BLaER1 treated with 17β-estradiol and CSF1 and Interleukin-3, amounts not matched to agents 10 nM and 100 nM (cell line): ENCODE measurements around the gene BNC2.
A peak's percentile ranks its signal among the peaks of the same experiment; 100 is the strongest.
"Not testable (repeated sequence)": the region's sequence is repeated elsewhere in the genome, so short reads cannot be mapped to it uniquely, and the experiment has no call there.

ENCODE experiments used
- H3K27ac ChIP-seq, 11 experiments: shearing (Covaris generic); formaldehyde crosslinking; 2 replicates each; pipeline ENCODE4 v1.8.1; 2022
- H3K27me3 ChIP-seq, 11 experiments: shearing (Covaris generic); formaldehyde crosslinking; 2 replicates each; pipeline ENCODE4 v1.8.1; 2022
- H3K36me3 ChIP-seq, 11 experiments: shearing (Covaris generic); formaldehyde crosslinking; 2 replicates each; pipeline ENCODE4 v1.8.1; 2022
- H3K4me1 ChIP-seq, 10 experiments: shearing (Covaris generic); formaldehyde crosslinking; 2 replicates each; pipeline ENCODE4 v1.8.1; 2022
- H3K4me2 ChIP-seq, 11 experiments: shearing (Covaris generic); formaldehyde crosslinking; 2 replicates each; pipeline ENCODE4 v1.8.1; 2022
- H3K4me3 ChIP-seq, 10 experiments: shearing (Covaris generic); formaldehyde crosslinking; 2 replicates each; pipeline ENCODE4 v1.8.1; 2022
- H3K9ac ChIP-seq, 11 experiments: shearing (Covaris generic); formaldehyde crosslinking; 2 replicates each; pipeline ENCODE4 v1.8.1; 2022
- H3K9me3 ChIP-seq, 11 experiments: shearing (Covaris generic); formaldehyde crosslinking; replicated peaks in 1 of 11; 2 replicates each; pipeline ENCODE4 v1.8.1; 2022
- H4K20me1 ChIP-seq, 11 experiments: shearing (Covaris generic); formaldehyde crosslinking; 2 replicates each; pipeline ENCODE4 v1.8.1; 2022
- Cebpa-rat ChIP-seq, 11 experiments: shearing (Covaris generic); IDR thresholded peaks; 2 replicates each; pipeline ENCODE4 v1.8.1; 2022

The BNC2 gene

GRCh38 chr9:16544842-16545241 is 325.6 kb downstream of the BNC2 start:
- no peak for TF ChIP-seq Cebpa-rat (IDR thresholded peaks at IDR 0.05)
- Histone ChIP-seq H3K36me3 (peaks cover 0 to 19% (median 0%) of the 10 kb centered on the region in 11 experiments; a peak in 6 of 22 replicates), H3K27me3 (no peaks in the 10 kb centered on the region), H3K4me3 (no peak overlapping the region), H3K9me3 (0 out of 22 replicates have a peak, but pooled peaks cover 0 to 4% (median 0%) of the 10 kb centered on the region in 11 experiments), H3K4me2 (peak overlapping the region in 5 of 11 experiments; percentile 20 to 59 (median 45); a peak in 8 of 22 replicates), H4K20me1 (no peaks in the 10 kb centered on the region), H3K27ac (no peak overlapping the region), H3K4me1 (peaks cover 10 to 54% (median 35%) of the 10 kb centered on the region in 10 experiments; a peak in 19 of 20 replicates), H3K9ac (no peak overlapping the region)

- Histone ChIP-seq H3K27me3 (no peaks in the 10 kb centered on the region), H4K20me1 (no peaks in the 10 kb centered on the region), H3K9ac (no peak overlapping the region), H3K36me3 (peaks cover 0 to 19% (median 0%) of the 10 kb centered on the region in 11 experiments; a peak in 6 of 22 replicates), H3K9me3 (0 out of 22 replicates have a peak, but pooled peaks cover 0 to 4% (median 0%) of the 10 kb centered on the region in 11 experiments), H3K27ac (no peak overlapping the region), H3K4me2 (peak overlapping the region in 2 of 11 experiments; percentile 80 to 88; a peak in 2 of 22 replicates), H3K4me3 (no peak overlapping the region), H3K4me1 (peaks cover 10 to 63% (median 39%) of the 10 kb centered on the region in 10 experiments; a peak in 19 of 20 replicates)
- no peak for TF ChIP-seq Cebpa-rat (IDR thresholded peaks at IDR 0.05)
Observed at GRCh38 chr9:16543686-16544085, 326.8 kb downstream of the BNC2 start.

- H3K4me2 ChIP-seq, result peak overlapping the region in 4 of 11 experiments; percentile 73 to 88 (median 77); a peak in 7 of 22 replicates
- 0 out of 22 replicates have a peak, but pooled peaks cover 0 to 4% (median 0%) of the 10 kb centered on the region in 11 experiments for H3K9me3 ChIP-seq
- H3K4me1 ChIP-seq, result peaks cover 10 to 67% (median 44%) of the 10 kb centered on the region in 10 experiments; a peak in 19 of 20 replicates
- H3K4me3 ChIP-seq, result no peak overlapping the region
- no peaks in the 10 kb centered on the region for H3K27me3 ChIP-seq
- H4K20me1 ChIP-seq, result no peaks in the 10 kb centered on the region
- peaks cover 0 to 16% (median 0%) of the 10 kb centered on the region in 11 experiments; a peak in 6 of 22 replicates for H3K36me3 ChIP-seq
- no peak overlapping the region for H3K9ac ChIP-seq
- no peak overlapping the region for H3K27ac ChIP-seq
- no peak for TF ChIP-seq Cebpa-rat (IDR thresholded peaks at IDR 0.05)
Observed at GRCh38 chr9:16543225-16543624, 327.2 kb downstream of the BNC2 start.

- Histone ChIP-seq H3K27me3 (no peaks in the 10 kb centered on the region), H3K4me3 (peak overlapping the region in 2 of 10 experiments; percentile 13 to 33; a peak in 2 of 20 replicates), H4K20me1 (no peaks in the 10 kb centered on the region), H3K27ac (peak overlapping the region in 7 of 11 experiments; percentile 5 to 58 (median 14); a peak in 6 of 22 replicates), H3K4me2 (peak overlapping the region; percentile 42 to 88 (median 65); a peak in 20 of 22 replicates), H3K36me3 (peaks cover 0 to 7% (median 0%) of the 10 kb centered on the region in 11 experiments; a peak in 2 of 22 replicates), H3K9me3 (no peaks in the 10 kb centered on the region), H3K9ac (peak overlapping the region in 1 of 11 experiments; percentile 30; a peak in 1 of 22 replicates), H3K4me1 (peaks cover 10 to 76% (median 53%) of the 10 kb centered on the region in 10 experiments; a peak in 19 of 20 replicates)
- no peak for TF ChIP-seq Cebpa-rat (IDR thresholded peaks at IDR 0.05)
Observed at GRCh38 chr9:16542290-16542689, 328.2 kb downstream of the BNC2 start.

- Histone ChIP-seq H3K4me1 (peaks cover 10 to 85% (median 53%) of the 10 kb centered on the region in 10 experiments; a peak in 19 of 20 replicates), H3K27me3 (no peaks in the 10 kb centered on the region), H3K4me2 (peak overlapping the region in 10 of 11 experiments; percentile 42 to 88 (median 66); a peak in 19 of 22 replicates), H3K9me3 (peaks cover 0 to 3% (median 0%) of the 10 kb centered on the region in 11 experiments; a peak in 2 of 22 replicates), H3K9ac (no peak overlapping the region; a peak in 2 of 22 replicates), H4K20me1 (no peaks in the 10 kb centered on the region), H3K4me3 (peak overlapping the region in 1 of 10 experiments; percentile 33; a peak in 1 of 20 replicates), H3K27ac (peak overlapping the region in 2 of 11 experiments; percentile 5 to 58; a peak in 3 of 22 replicates), H3K36me3 (no peaks in the 10 kb centered on the region)
- no peak for TF ChIP-seq Cebpa-rat (IDR thresholded peaks at IDR 0.05)
Observed at GRCh38 chr9:16540743-16541613, 329.5 kb downstream of the BNC2 start.

- not testable (repeated sequence) for H3K27me3 ChIP-seq, H4K20me1 ChIP-seq, H3K9me3 ChIP-seq, H3K9ac ChIP-seq, H3K4me3 ChIP-seq, H3K27ac ChIP-seq, H3K4me2 ChIP-seq, H3K36me3 ChIP-seq
- H3K4me1 ChIP-seq, result peaks cover 10 to 89% (median 45%) of the 10 kb centered on the region in 10 experiments; a peak in 19 of 20 replicates
Observed at GRCh38 chr9:16539626-16540025, 330.8 kb downstream of the BNC2 start.

- peak overlapping the region in 3 of 11 experiments; percentile 9 to 32 (median 9); a peak in 3 of 22 replicates for H3K4me2 ChIP-seq
- no peaks in the 10 kb centered on the region for H3K27me3 ChIP-seq
- no peak overlapping the region for H3K9ac ChIP-seq
- H3K4me3 ChIP-seq, result no peak overlapping the region
- H3K4me1 ChIP-seq, result peaks cover 0 to 62% (median 25%) of the 10 kb centered on the region in 10 experiments; a peak in 15 of 20 replicates
- H3K9me3 ChIP-seq, result peaks cover 0 to 9% (median 0%) of the 10 kb centered on the region in 11 experiments; a peak in 2 of 22 replicates
- H4K20me1 ChIP-seq, result no peaks in the 10 kb centered on the region
- H3K36me3 ChIP-seq, result peaks cover 0 to 6% (median 0%) of the 10 kb centered on the region in 11 experiments; a peak in 2 of 22 replicates
- no peak for TF ChIP-seq Cebpa-rat (IDR thresholded peaks at IDR 0.05)
- H3K27ac ChIP-seq, result no peak overlapping the region
Observed at GRCh38 chr9:16535555-16535954, 334.9 kb downstream of the BNC2 start.

GRCh38 chr9:16532681-16533450 is 337.6 kb downstream of the BNC2 start:
- Histone ChIP-seq H3K27ac (no peak overlapping the region), H3K9me3 (peaks cover 0 to 16% (median 0%) of the 10 kb centered on the region in 11 experiments; a peak in 3 of 22 replicates), H4K20me1 (no peaks in the 10 kb centered on the region), H3K36me3 (peaks cover 0 to 12% (median 0%) of the 10 kb centered on the region in 11 experiments; a peak in 2 of 22 replicates), H3K4me3 (no peak overlapping the region), H3K4me1 (peaks cover 0 to 39% (median 10%) of the 10 kb centered on the region in 10 experiments; a peak in 15 of 20 replicates), H3K4me2 (no peak overlapping the region), H3K27me3 (no peaks in the 10 kb centered on the region), H3K9ac (no peak overlapping the region)
- no peak for TF ChIP-seq Cebpa-rat (IDR thresholded peaks at IDR 0.05)
